ENCODE measurements around the gene TSEN15.
"Not testable (repeated sequence)": the region's sequence is repeated elsewhere in the genome, so short reads cannot be mapped to it uniquely, and the experiment has no call there.

TSEN15 gene

GRCh38 chr1:184078564-184079249 lies 27.2 kb downstream of the TSEN15 start:
- H3K27ac ChIP-seq = peak overlapping the region; percentile 54
- no peak for TF ChIP-seq ZFX (IDR thresholded peaks at IDR 0.05; ENCODE audit: borderline replicate concordance)
- TF ChIP-seq, protein P1, sequence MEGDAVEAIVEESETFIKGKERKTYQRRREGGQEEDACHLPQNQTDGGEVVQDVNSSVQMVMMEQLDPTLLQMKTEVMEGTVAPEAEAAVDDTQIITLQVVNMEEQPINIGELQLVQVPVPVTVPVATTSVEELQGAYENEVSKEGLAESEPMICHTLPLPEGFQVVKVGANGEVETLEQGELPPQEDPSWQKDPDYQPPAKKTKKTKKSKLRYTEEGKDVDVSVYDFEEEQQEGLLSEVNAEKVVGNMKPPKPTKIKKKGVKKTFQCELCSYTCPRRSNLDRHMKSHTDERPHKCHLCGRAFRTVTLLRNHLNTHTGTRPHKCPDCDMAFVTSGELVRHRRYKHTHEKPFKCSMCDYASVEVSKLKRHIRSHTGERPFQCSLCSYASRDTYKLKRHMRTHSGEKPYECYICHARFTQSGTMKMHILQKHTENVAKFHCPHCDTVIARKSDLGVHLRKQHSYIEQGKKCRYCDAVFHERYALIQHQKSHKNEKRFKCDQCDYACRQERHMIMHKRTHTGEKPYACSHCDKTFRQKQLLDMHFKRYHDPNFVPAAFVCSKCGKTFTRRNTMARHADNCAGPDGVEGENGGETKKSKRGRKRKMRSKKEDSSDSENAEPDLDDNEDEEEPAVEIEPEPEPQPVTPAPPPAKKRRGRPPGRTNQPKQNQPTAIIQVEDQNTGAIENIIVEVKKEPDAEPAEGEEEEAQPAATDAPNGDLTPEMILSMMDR (IDR thresholded peaks at IDR 0.05) = no peak

DNA sequence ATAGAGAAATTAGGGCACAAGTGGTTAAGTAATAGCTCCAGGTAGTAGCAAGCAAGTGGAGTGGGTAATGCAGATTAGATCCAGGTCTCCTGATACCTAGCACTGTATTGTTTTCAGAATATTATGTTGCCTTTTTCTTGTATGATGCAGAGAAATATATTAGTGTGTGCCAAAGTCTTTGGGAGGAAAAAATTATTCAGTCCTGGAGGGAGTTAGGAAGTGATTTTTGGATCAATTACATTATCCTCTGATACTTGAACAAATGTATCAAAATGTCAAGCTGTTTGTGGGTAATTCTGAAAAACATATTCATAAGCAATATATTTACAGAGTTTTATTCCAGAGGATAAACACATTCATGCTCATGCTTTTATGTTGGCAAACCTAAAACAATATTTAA lies 28.8 kb downstream of the TSEN15 start:
- TF ChIP-seq ZFX (IDR thresholded peaks at IDR 0.05; ENCODE audit: borderline replicate concordance) = no peak
- TF ChIP-seq, protein P1 (IDR thresholded peaks at IDR 0.05) = no peak
- H3K27ac ChIP-seq = no peak overlapping the region

- no peak overlapping the region for H3K27ac ChIP-seq
- TF ChIP-seq ZFX (IDR thresholded peaks at IDR 0.05; ENCODE audit: borderline replicate concordance) = no peak
- TF ChIP-seq, protein P1 (IDR thresholded peaks at IDR 0.05) = no peak
Observed at GRCh38 chr1:184082541-184083415, 31.2 kb downstream of the TSEN15 start.

GRCh38 chr1:184085667-184086066 lies 34.1 kb downstream of the TSEN15 start:
- TF ChIP-seq ZFX (IDR thresholded peaks at IDR 0.05; ENCODE audit: borderline replicate concordance) = no peak
- TF ChIP-seq, protein P1 (IDR thresholded peaks at IDR 0.05) = no peak
- no peak overlapping the region for H3K27ac ChIP-seq

GRCh38 chr1:184088037-184088436 lies 36.5 kb downstream of the TSEN15 start:
- TF ChIP-seq ZFX (IDR thresholded peaks at IDR 0.05; ENCODE audit: borderline replicate concordance) = no peak
- TF ChIP-seq, protein P1 (IDR thresholded peaks at IDR 0.05) = no peak
- no peak overlapping the region for H3K27ac ChIP-seq

- no peak overlapping the region for H3K27ac ChIP-seq
- TF ChIP-seq, protein P1 (IDR thresholded peaks at IDR 0.05) = no peak
- no peak for TF ChIP-seq ZFX (IDR thresholded peaks at IDR 0.05; ENCODE audit: borderline replicate concordance)
Observed at GRCh38 chr1:184093071-184093470, 41.5 kb downstream of the TSEN15 start.

- TF ChIP-seq, protein P1 (IDR thresholded peaks at IDR 0.05) = no peak
- TF ChIP-seq ZFX (IDR thresholded peaks at IDR 0.05; ENCODE audit: borderline replicate concordance) = no peak
- H3K27ac ChIP-seq = no peak overlapping the region
Observed at GRCh38 chr1:184096005-184096404, 44.5 kb downstream of the TSEN15 start.

DNA sequence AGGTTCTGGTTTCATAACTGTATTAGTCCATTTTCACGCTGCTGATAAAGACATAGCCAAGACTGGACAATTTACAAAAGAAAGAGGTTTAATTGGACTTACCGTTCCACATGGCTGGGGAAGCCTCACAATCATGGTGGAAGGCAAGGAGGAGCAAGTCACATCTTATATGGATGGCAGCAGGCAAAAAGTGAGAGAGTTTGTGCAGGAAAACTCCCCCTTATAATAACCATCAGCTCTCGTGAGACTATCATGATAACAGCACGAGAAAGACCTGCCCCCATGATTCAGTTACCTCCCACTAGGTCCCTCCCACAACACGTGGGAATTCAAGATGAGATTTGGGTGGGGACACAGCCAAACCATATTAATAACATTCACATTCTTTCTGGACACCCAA lies 45.0 kb downstream of the TSEN15 start:
- not testable (repeated sequence) for H3K27ac ChIP-seq

Data from 22Rv1 (cell line).